CD14-positive monocyte (primary cell): ENCODE data around the gene LRCH1. TPM values are rescaled to one million over a fixed set of nuclear protein-coding genes. Genes with fewer than 3 reads are reported as not detected.

ENCODE experiments used
- DNase-seq, 3 donors: peaks; one replicate each; pipeline ENCODE4 v3.0.0-alpha.2; 2011 to 2022
- H2AFZ ChIP-seq: 2 replicates; pipeline ENCODE4 v1.6.0; 2012; ENCODE audit warnings: mild to moderate bottlenecking, low read depth, low read length, inconsistent platforms; ENCODE audit not compliant: insufficient read depth, poor library complexity, severe bottlenecking
- H3K27ac ChIP-seq, 2 donors: 1 replicate in 1 of 2; 2 replicates in 1 of 2; pipeline ENCODE4 v1.5.1; 2012 to 2013; ENCODE audit warnings: low read length in 2 of 2, control low read depth in 1 of 2, inconsistent platforms in 1 of 2, low read depth in 1 of 2, mild to moderate bottlenecking in 1 of 2
- H3K27me3 ChIP-seq, 2 donors: one replicate each; pipeline versions ENCODE4 v1.6.0 to v1.6.1; 2011 to 2013; ENCODE audit warnings: low read length in 2 of 2; ENCODE audit not compliant: control insufficient read depth in 2 of 2, insufficient read depth in 2 of 2
- H3K36me3 ChIP-seq, 2 donors: replicated peaks in 1 of 2; 1 replicate in 1 of 2; 2 replicates in 1 of 2; pipeline versions ENCODE4 v1.5.1 to v1.6.1; 2012 to 2013; ENCODE audit warnings: low read length in 2 of 2, control low read depth in 1 of 2, inconsistent platforms in 1 of 2, mild to moderate bottlenecking in 1 of 2; ENCODE audit not compliant: insufficient read depth in 2 of 2, control insufficient read depth in 1 of 2
- H3K4me1 ChIP-seq, 2 donors: 1 replicate in 1 of 2; 2 replicates in 1 of 2; pipeline versions ENCODE4 v1.5.1 to v1.6.1; 2012 to 2013; ENCODE audit warnings: low read length in 2 of 2, control low read depth in 1 of 2, inconsistent platforms in 1 of 2, mild to moderate bottlenecking in 1 of 2, moderate library complexity in 1 of 2; ENCODE audit not compliant: insufficient read depth in 2 of 2, control insufficient read depth in 1 of 2
- H3K4me2 ChIP-seq: replicated peaks from 2 replicates; pipeline ENCODE3; 2012; ENCODE audit warnings: low read length, moderate library complexity, mild to moderate bottlenecking; ENCODE audit not compliant: poor library complexity, severe bottlenecking; ENCODE audit errors: extremely low read depth
- H3K4me3 ChIP-seq, 3 experiments: fragments of 200-600 bp in 1 of 3; sonication (generic) in 1 of 3; replicated peaks in 1 of 3; 1 replicate in 2 of 3; 2 replicates in 1 of 3; pipeline ENCODE4 v1.5.1; 2011 to 2013; ENCODE audit warnings: low read length in 3 of 3, mild to moderate bottlenecking in 3 of 3, control low read depth in 2 of 3, low read depth in 2 of 3, inconsistent platforms in 1 of 3, moderate library complexity in 1 of 3
- H3K79me2 ChIP-seq: 2 replicates; pipeline ENCODE4 v1.6.0; 2012; ENCODE audit warnings: mild to moderate bottlenecking, control low read depth, inconsistent platforms, low read length, moderate library complexity; ENCODE audit not compliant: insufficient read depth
- H3K9ac ChIP-seq: 2 replicates; pipeline ENCODE4 v1.6.0; 2017; ENCODE audit warnings: low read length, mild to moderate bottlenecking; ENCODE audit not compliant: insufficient read depth, poor library complexity, severe bottlenecking
- H3K9me3 ChIP-seq, 2 donors: replicated peaks in 1 of 2; 1 replicate in 1 of 2; 2 replicates in 1 of 2; pipeline versions ENCODE4 v1.5.1 to v1.6.1; 2012 to 2013; ENCODE audit warnings: low read length in 2 of 2, control low read depth in 1 of 2; ENCODE audit not compliant: control insufficient read depth in 1 of 2, insufficient read depth in 1 of 2
- H4K20me1 ChIP-seq: 2 replicates; pipeline ENCODE4 v1.6.0; 2012; ENCODE audit warnings: mild to moderate bottlenecking, low read length, control low read depth, moderate library complexity; ENCODE audit not compliant: insufficient read depth
- H3K27ac Mint-ChIP-seq, 7 donors: one replicate each; pipeline ENCODE4 v1.8.0; 2020; ENCODE audit warnings: mild to moderate bottlenecking in 7 of 7, mixed read lengths in 7 of 7, moderate library complexity in 6 of 7, inconsistent platforms in 2 of 7
- H3K27me3 Mint-ChIP-seq, 3 donors: one replicate each; pipeline ENCODE4 v1.8.0; 2021 to 2022; ENCODE audit warnings: low read depth in 3 of 3, mild to moderate bottlenecking in 3 of 3, mixed read lengths in 3 of 3, moderate library complexity in 3 of 3, inconsistent platforms in 1 of 3
- H3K36me3 Mint-ChIP-seq, 2 donors: one replicate each; pipeline ENCODE4 v1.8.0; 2020; ENCODE audit warnings: mixed read lengths in 2 of 2, inconsistent platforms in 1 of 2, mild to moderate bottlenecking in 1 of 2
- H3K4me1 Mint-ChIP-seq: one replicate; pipeline ENCODE4 v1.8.0; 2020; ENCODE audit warnings: mild to moderate bottlenecking, mixed read lengths
- H3K4me3 Mint-ChIP-seq, 2 donors: one replicate each; pipeline ENCODE4 v1.8.0; 2020; ENCODE audit warnings: mild to moderate bottlenecking in 2 of 2, mixed read lengths in 2 of 2, moderate library complexity in 1 of 2
- H3K9me3 Mint-ChIP-seq, 7 donors: one replicate each; pipeline ENCODE4 v1.8.0; 2020 to 2022; ENCODE audit warnings: mixed read lengths in 7 of 7, mild to moderate bottlenecking in 6 of 7, moderate library complexity in 6 of 7, inconsistent platforms in 2 of 7
- WGBS: methylation state at CpG from one replicate; pipeline ENCODE4 v1.1.5; 2013; ENCODE audit warnings: missing lambda C conversion rate; ENCODE audit not compliant: insufficient coverage; 5-methylcytosine and 5-hydroxymethylcytosine counted together
- intact Hi-C, 2 donors: fragments of 100-400 bp; cut with micrococcal nuclease; formaldehyde crosslinking; loops; one replicate each; pipeline versions ENCODE4 v1.15.0 to v1.15.1; 2023
- polyA plus RNA-seq, 3 donors: library from polyadenylated mRNA; depleted of rRNA in 1 of 3; unstranded in 2 of 3; stranded (reverse) in 1 of 3; fragments of 300-500 nt in 2 of 3; fragments of >200 nt in 1 of 3; fragmentation: Illumina TruSeq in 2 of 3; gene quantifications; 1 replicate in 2 of 3; 2 replicates in 1 of 3; pipeline ENCODE4 v1.2.3, GENCODE V29; 2012 to 2021
- TF ChIP-seq, protein P1 (sequence below): fragments of 200-600 bp; IDR thresholded peaks from one replicate; pipeline ENCODE4 v1.8.0; 2022; ENCODE audit warnings: antibody characterized with exemption, mild to moderate bottlenecking

LRCH1 gene
- polyA plus RNA-seq, 3 donors: 0.88 to 7.1 (median 2.1) TPM

DNA sequence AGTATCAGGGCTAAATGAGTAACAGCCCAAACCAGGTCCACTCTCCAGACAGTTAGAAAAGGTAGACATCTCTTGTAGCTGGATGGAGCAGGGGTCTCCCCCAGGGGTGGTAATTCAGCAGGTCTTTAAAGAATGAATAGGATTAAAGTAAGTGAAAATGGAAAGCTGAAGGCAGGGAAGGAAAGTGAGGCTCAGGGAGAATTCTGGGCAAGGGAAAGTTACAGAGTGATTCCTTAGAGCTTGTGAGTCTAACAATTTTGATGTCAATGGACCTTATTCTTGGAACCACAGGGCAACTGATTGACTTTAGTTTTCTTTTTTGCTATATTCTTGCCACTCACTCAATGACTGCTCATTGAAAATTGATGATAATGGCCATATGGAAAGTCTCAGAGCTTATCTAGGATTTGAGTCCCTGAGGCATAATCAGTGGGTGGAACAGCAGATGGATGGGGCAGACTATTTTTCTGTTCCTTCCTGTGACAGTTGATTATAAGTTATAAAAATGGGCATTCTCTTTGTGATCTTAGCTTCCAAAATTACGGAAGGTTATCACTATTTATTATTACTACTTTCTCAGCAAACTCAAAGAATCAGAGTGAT, 76.9 kb downstream of the LRCH1 start:
- Mint-ChIP-seq H3K27ac (no peak overlapping the region), H3K9me3 (no peaks in the 10 kb centered on the region), H3K27me3 (no peaks in the 10 kb centered on the region), H3K4me3 (no peak overlapping the region), H3K36me3 (no peaks in the 10 kb centered on the region), H3K4me1 (peaks cover 38% of the 10 kb centered on the region)
- Histone ChIP-seq H3K4me2 (no peak overlapping the region), H3K27ac (no peak overlapping the region), H4K20me1 (peaks cover 72% of the 10 kb centered on the region), H3K27me3 (no peaks in the 10 kb centered on the region), H3K4me1 (peaks cover 3 to 12% of the 10 kb centered on the region in 2 donors), H3K4me3 (no peak overlapping the region), H3K9me3 (no peaks in the 10 kb centered on the region), H3K36me3 (no peaks in the 10 kb centered on the region), H3K9ac (no peak overlapping the region), H3K79me2 (peaks cover 62% of the 10 kb centered on the region), H2AFZ (no peak overlapping the region)
- TF ChIP-seq, protein P1, sequence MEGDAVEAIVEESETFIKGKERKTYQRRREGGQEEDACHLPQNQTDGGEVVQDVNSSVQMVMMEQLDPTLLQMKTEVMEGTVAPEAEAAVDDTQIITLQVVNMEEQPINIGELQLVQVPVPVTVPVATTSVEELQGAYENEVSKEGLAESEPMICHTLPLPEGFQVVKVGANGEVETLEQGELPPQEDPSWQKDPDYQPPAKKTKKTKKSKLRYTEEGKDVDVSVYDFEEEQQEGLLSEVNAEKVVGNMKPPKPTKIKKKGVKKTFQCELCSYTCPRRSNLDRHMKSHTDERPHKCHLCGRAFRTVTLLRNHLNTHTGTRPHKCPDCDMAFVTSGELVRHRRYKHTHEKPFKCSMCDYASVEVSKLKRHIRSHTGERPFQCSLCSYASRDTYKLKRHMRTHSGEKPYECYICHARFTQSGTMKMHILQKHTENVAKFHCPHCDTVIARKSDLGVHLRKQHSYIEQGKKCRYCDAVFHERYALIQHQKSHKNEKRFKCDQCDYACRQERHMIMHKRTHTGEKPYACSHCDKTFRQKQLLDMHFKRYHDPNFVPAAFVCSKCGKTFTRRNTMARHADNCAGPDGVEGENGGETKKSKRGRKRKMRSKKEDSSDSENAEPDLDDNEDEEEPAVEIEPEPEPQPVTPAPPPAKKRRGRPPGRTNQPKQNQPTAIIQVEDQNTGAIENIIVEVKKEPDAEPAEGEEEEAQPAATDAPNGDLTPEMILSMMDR: no peak
- DNase-seq: no peak
- no CpG with 5 or more reads among the region's 1 CpG for WGBS
- intact Hi-C loops: no loop called here

DNA sequence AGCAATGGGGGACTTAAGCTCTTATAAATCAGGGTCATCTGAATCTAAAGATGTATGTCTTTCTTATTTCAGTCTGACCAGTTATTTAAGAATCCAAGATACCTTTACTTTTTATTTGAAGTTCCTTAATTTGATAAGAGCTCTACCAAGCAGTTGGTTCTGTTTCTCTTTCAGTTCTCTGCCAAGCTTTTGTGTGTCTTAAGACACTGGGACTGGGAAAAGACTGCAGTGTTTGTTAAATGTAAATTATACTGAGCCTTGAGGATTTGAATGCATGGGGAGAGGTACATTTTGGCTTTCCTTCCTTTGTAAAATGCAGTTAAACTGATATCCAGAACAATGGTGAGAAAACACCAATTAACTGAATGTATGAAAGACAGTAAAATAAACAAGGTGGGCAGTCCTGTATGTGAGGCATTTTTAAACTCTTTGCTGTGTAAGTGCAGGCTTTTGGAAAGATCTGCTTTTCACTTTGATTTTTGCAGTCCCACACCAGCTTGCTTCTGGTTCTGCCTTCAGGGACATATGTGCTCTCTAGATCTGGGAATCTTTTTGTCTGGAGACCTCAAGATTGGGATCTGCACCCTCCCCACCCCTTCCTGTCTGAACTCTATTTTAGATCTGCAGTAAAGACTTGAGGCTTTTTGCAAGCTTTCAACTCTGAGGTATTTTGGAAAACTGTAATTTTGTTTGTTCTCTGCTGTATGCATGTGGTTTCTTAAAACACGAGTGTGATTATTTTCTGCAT, 77.6 kb downstream of the LRCH1 start:
- Histone ChIP-seq H3K27me3 (no peaks in the 10 kb centered on the region), H3K36me3 (no peaks in the 10 kb centered on the region), H3K9ac (no peak overlapping the region), H3K4me1 (peaks cover 3 to 12% of the 10 kb centered on the region in 2 donors), H2AFZ (no peak overlapping the region), H3K27ac (peak overlapping the region in 1 of 2 donors; percentile 27), H3K9me3 (no peaks in the 10 kb centered on the region), H3K4me2 (no peak overlapping the region), H4K20me1 (peaks cover 71% of the 10 kb centered on the region), H3K79me2 (peaks cover 59% of the 10 kb centered on the region), H3K4me3 (no peak overlapping the region)
- DNase-seq: no peak
- TF ChIP-seq, protein P1: no peak
- Mint-ChIP-seq H3K9me3 (no peaks in the 10 kb centered on the region), H3K27me3 (no peaks in the 10 kb centered on the region), H3K36me3 (peaks cover under 1 to 1% of the 10 kb centered on the region in 2 donors), H3K27ac (peak overlapping the region in 1 of 7 donors; percentile 12), H3K4me3 (no peak overlapping the region), H3K4me1 (peaks cover 35% of the 10 kb centered on the region)
- intact Hi-C loops: no loop called here
- WGBS: no CpG with 5 or more reads among the region's 1 CpG
